DND-41 (cell line): ENCODE measurements around the gene TBXAS1.
"Not testable (repeated sequence)": the region's sequence is repeated elsewhere in the genome, so short reads cannot be mapped to it uniquely, and the experiment has no call there.

ENCODE experiments used
- ATAC-seq: fragments of 200-7000 bp; cut with Tn5 transposase; 3 replicates; pipeline ENCODE4 v1.9.1; 2021; ENCODE audit warnings: low read depth; ENCODE audit not compliant: insufficient read depth
- DNase-seq: peaks from one replicate; pipeline ENCODE4 v3.0.0-alpha.2; 2020
- H2AFZ ChIP-seq: 2 replicates; pipeline ENCODE4 v1.6.0; 2012; ENCODE audit warnings: low read depth, low read length
- H3K27ac ChIP-seq: 2 replicates; pipeline ENCODE4 v1.5.1; 2012; ENCODE audit warnings: low read length, inconsistent platforms
- H3K27me3 ChIP-seq: fragments of 200-600 bp; sonication (generic); 2 replicates; pipeline ENCODE4 v1.6.0; 2012; ENCODE audit warnings: low read length, mild to moderate bottlenecking, inconsistent platforms; ENCODE audit not compliant: insufficient read depth, poor library complexity
- H3K36me3 ChIP-seq: 2 replicates; pipeline ENCODE4 v1.5.1; 2012; ENCODE audit warnings: low read length, inconsistent platforms; ENCODE audit not compliant: insufficient read depth
- H3K4me1 ChIP-seq: 2 replicates; pipeline ENCODE4 v1.5.1; 2012; ENCODE audit warnings: mild to moderate bottlenecking, low read length; ENCODE audit not compliant: insufficient read depth
- H3K4me2 ChIP-seq: 2 replicates; pipeline ENCODE4 v1.6.0; 2012; ENCODE audit warnings: mild to moderate bottlenecking, moderate library complexity, low read length, inconsistent platforms; ENCODE audit not compliant: insufficient read depth
- H3K4me3 ChIP-seq, 2 experiments: fragments of 200-600 bp in 1 of 2; shearing (Covaris generic) in 1 of 2; 2 replicates each; pipeline ENCODE4 v1.5.1; 2012 to 2016; ENCODE audit warnings: inconsistent platforms in 2 of 2, low read length in 2 of 2, mild to moderate bottlenecking in 2 of 2, low read depth in 1 of 2, moderate library complexity in 1 of 2
- H3K79me2 ChIP-seq: 2 replicates; pipeline ENCODE4 v1.6.0; 2012; ENCODE audit warnings: low read length, inconsistent platforms; ENCODE audit not compliant: insufficient read depth
- H3K9ac ChIP-seq: 2 replicates; pipeline ENCODE4 v1.6.0; 2012; ENCODE audit warnings: low read depth, mild to moderate bottlenecking, inconsistent platforms, low read length, moderate library complexity
- H3K9me3 ChIP-seq: 2 replicates; pipeline ENCODE4 v1.5.1; 2012; ENCODE audit warnings: low read length, moderate library complexity, mild to moderate bottlenecking, inconsistent platforms; ENCODE audit not compliant: insufficient read depth, severe bottlenecking
- H4K20me1 ChIP-seq: 2 replicates; pipeline ENCODE4 v1.6.0; 2012; ENCODE audit warnings: low read length; ENCODE audit not compliant: insufficient read depth
- CTCF ChIP-seq: IDR thresholded peaks from 2 replicates; pipeline ENCODE4 v1.5.1; 2012; ENCODE audit warnings: borderline replicate concordance, low read length, moderate library complexity, mild to moderate bottlenecking; ENCODE audit not compliant: poor library complexity, severe bottlenecking; ENCODE audit errors: extremely low read depth
- EZH2 ChIP-seq: IDR thresholded peaks from 3 replicates; pipeline ENCODE4 v1.6.1; 2012; ENCODE audit warnings: borderline replicate concordance, low read depth, mild to moderate bottlenecking, moderate library complexity, low read length, inconsistent platforms; ENCODE audit not compliant: severe bottlenecking

Gene TBXAS1

DNA sequence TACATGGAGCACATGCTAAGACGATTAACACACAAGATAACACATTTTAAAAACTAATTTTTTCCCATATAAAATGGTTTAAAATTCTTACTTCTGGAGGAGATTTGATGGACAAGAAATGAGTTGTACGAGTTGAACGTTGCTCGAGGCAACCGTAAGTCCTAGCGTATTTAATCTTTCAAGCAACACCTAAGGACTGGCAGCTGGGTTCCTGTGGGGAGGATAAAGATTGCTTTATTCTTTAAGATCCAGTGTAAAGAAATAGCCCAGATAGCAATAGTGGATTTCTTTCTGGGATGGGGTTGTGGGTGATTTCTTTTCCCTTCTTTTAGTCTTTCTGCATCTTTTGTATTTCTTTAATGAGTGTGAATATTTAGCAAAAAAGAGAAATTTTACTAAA is 9.8 kb downstream of the TBXAS1 start:
- TF ChIP-seq CTCF (no peak), EZH2 (no peak)
- no peaks in the 10 kb centered on the region for H3K9me3 ChIP-seq
- no peaks in the 10 kb centered on the region for H3K4me1 ChIP-seq
- DNase-seq = no peak
- no peaks in the 10 kb centered on the region for H3K36me3 ChIP-seq
- H3K4me2 ChIP-seq = no peak overlapping the region
- H3K27me3 ChIP-seq = peaks cover 4% of the 10 kb centered on the region
- no peak overlapping the region for H3K27ac ChIP-seq
- no peaks in the 10 kb centered on the region for H4K20me1 ChIP-seq
- H3K79me2 ChIP-seq = no peaks in the 10 kb centered on the region
- no peak overlapping the region for H2AFZ ChIP-seq
- no peak overlapping the region for H3K9ac ChIP-seq
- no peak overlapping the region for H3K4me3 ChIP-seq
- no peak for ATAC-seq

DNA sequence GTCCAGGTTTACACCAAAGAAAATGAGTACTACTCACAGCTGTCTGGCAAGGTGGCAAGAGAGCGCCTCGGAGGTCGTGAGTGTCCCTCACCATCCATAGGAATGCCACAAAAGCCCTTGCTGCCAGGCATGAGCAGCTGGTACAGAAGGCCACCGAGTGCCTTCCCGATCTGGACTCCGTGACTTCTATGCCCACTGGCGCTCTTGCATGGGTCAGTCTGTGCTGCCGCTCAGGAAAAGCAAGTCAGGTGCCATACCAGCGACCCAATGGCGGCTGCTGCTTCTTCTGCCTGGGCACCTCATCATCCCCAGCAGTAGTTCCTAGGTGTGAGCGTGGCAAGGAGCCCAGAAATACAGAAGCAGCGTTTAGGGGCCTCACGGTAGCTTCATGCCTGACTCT is 11.7 kb downstream of the TBXAS1 start:
- H4K20me1 ChIP-seq = no peaks in the 10 kb centered on the region
- H3K4me1 ChIP-seq = no peaks in the 10 kb centered on the region
- H2AFZ ChIP-seq = no peak overlapping the region
- TF ChIP-seq EZH2 = no peak
- TF ChIP-seq CTCF = no peak
- no peaks in the 10 kb centered on the region for H3K9me3 ChIP-seq
- DNase-seq (no peak), ATAC-seq (no peak)
- peaks cover 4% of the 10 kb centered on the region for H3K27me3 ChIP-seq
- no peak overlapping the region for H3K4me3 ChIP-seq
- H3K9ac ChIP-seq = no peak overlapping the region
- H3K4me2 ChIP-seq = no peak overlapping the region
- H3K36me3 ChIP-seq = no peaks in the 10 kb centered on the region
- no peak overlapping the region for H3K27ac ChIP-seq
- no peaks in the 10 kb centered on the region for H3K79me2 ChIP-seq

DNA sequence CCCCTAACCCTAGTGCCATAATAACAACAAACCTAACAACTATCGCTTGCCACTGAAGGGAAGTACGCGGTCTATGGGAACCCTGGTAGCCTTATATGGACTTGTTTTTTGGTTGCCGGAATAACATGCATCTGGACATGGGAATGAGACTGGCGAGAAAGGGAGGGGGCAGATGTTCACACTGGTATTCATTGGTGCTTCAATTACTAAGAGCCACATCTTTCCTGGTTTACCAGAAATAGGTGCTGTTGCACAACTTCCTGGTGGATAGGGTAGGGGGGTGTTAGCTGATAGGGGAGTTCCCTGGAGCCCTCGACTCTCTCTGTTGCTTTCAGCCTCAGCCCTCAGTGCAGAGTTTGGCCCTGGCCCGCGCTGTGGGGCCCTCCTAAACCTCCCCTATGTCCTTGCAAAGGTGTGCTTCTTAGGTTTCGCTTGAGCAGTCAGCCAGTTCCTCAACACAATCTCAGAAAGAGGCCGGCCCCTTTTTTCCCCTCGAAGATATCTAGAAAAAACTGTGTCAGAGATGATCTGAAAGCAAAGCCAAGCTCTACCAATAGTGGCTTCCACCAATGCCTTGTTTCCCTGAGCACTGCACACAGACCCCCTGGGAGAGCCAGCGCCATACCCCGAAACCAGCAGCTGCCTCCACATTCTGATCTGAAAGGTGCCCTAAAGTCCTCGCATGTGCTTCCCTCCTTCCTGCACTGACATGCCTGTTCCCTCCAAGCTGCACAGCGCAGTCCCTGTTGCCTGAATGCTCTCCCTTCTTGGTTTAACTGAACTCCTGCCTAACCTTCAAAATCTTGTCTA is 13.5 kb downstream of the TBXAS1 start:
- Histone ChIP-seq H3K79me2 (no peaks in the 10 kb centered on the region), H3K4me1 (no peaks in the 10 kb centered on the region), H3K36me3 (no peaks in the 10 kb centered on the region), H2AFZ (no peak overlapping the region), H3K27ac (no peak overlapping the region), H3K9ac (no peak overlapping the region), H3K27me3 (peaks cover 4% of the 10 kb centered on the region), H3K4me2 (no peak overlapping the region), H3K4me3 (no peak overlapping the region), H4K20me1 (no peaks in the 10 kb centered on the region), H3K9me3 (no peaks in the 10 kb centered on the region)
- TF ChIP-seq CTCF = no peak
- TF ChIP-seq EZH2 = no peak
- ATAC-seq = no peak
- no peak for DNase-seq

- not testable (repeated sequence) for H3K4me3 ChIP-seq, H3K9me3 ChIP-seq, H3K27ac ChIP-seq, H3K27me3 ChIP-seq, H3K9ac ChIP-seq, H3K4me2 ChIP-seq, H2AFZ ChIP-seq, H3K4me1 ChIP-seq, DNase-seq, H3K36me3 ChIP-seq, H3K79me2 ChIP-seq, ATAC-seq, H4K20me1 ChIP-seq
Observed at GRCh38 chr7:139843211-139843537, 14.1 kb downstream of the TBXAS1 start.
